ENCODE results near the gene SLC16A4. TPM values are rescaled to one million over a fixed set of nuclear protein-coding genes. Genes with fewer than 3 reads are reported as not detected.

SLC16A4 gene
- total RNA-seq, 1 donor from 2014 or later: 25.4 TPM

GRCh38 chr1:110433213-110433612, 42.4 kb upstream of the SLC16A4 start:
- H3K27me3 ChIP-seq (ENCODE audit: control insufficient read depth, insufficient read depth, low read length): peaks cover 14% of the 10 kb centered on the region
- DNase-seq (ENCODE audit: low read depth): no peak
- H3K36me3 ChIP-seq (ENCODE audit: control insufficient read depth, insufficient read depth, low read length): no peaks in the 10 kb centered on the region
- no peak overlapping the region for H3K4me3 ChIP-seq (ENCODE audit: low read depth, low read length)
- no peak for TF ChIP-seq CTCF (IDR thresholded peaks at IDR 0.05; ENCODE audit: insufficient read depth, low read length, poor library complexity, severe bottlenecking)

- no peak for TF ChIP-seq CTCF (IDR thresholded peaks at IDR 0.05; ENCODE audit: insufficient read depth, low read length, poor library complexity, severe bottlenecking)
- Histone ChIP-seq H3K27me3 (ENCODE audit: control insufficient read depth, insufficient read depth, low read length) (peaks cover 15% of the 10 kb centered on the region), H3K4me3 (ENCODE audit: low read depth, low read length) (no peak overlapping the region), H3K36me3 (ENCODE audit: control insufficient read depth, insufficient read depth, low read length) (no peaks in the 10 kb centered on the region)
- no peak for DNase-seq (ENCODE audit: low read depth)
These were observed 40.1 kb upstream of the SLC16A4 start for GRCh38 chr1:110430901-110431300.

GRCh38 chr1:110430366-110430765, 39.5 kb upstream of the SLC16A4 start:
- TF ChIP-seq CTCF (IDR thresholded peaks at IDR 0.05; ENCODE audit: insufficient read depth, low read length, poor library complexity, severe bottlenecking): no peak
- H3K36me3 ChIP-seq (ENCODE audit: control insufficient read depth, insufficient read depth, low read length): no peaks in the 10 kb centered on the region
- no peak overlapping the region for H3K4me3 ChIP-seq (ENCODE audit: low read depth, low read length)
- peaks cover 19% of the 10 kb centered on the region for H3K27me3 ChIP-seq (ENCODE audit: control insufficient read depth, insufficient read depth, low read length)
- no peak for DNase-seq (ENCODE audit: low read depth)

- Histone ChIP-seq H3K27me3 (ENCODE audit: control insufficient read depth, insufficient read depth, low read length) (peaks cover 14% of the 10 kb centered on the region), H3K4me3 (ENCODE audit: low read depth, low read length) (no peak overlapping the region), H3K36me3 (ENCODE audit: control insufficient read depth, insufficient read depth, low read length) (no peaks in the 10 kb centered on the region)
- no peak for DNase-seq (ENCODE audit: low read depth)
- no peak for TF ChIP-seq CTCF (IDR thresholded peaks at IDR 0.05; ENCODE audit: insufficient read depth, low read length, poor library complexity, severe bottlenecking)
These were observed 38.1 kb upstream of the SLC16A4 start for GRCh38 chr1:110428946-110429345.

GRCh38 chr1:110426854-110427253, 36.0 kb upstream of the SLC16A4 start:
- no peak for DNase-seq (ENCODE audit: low read depth)
- Histone ChIP-seq H3K36me3 (ENCODE audit: control insufficient read depth, insufficient read depth, low read length) (no peaks in the 10 kb centered on the region), H3K4me3 (ENCODE audit: low read depth, low read length) (no peak overlapping the region), H3K27me3 (ENCODE audit: control insufficient read depth, insufficient read depth, low read length) (peaks cover 14% of the 10 kb centered on the region)
- no peak for TF ChIP-seq CTCF (IDR thresholded peaks at IDR 0.05; ENCODE audit: insufficient read depth, low read length, poor library complexity, severe bottlenecking)

GRCh38 chr1:110425612-110426152, 34.9 kb upstream of the SLC16A4 start:
- Histone ChIP-seq H3K27me3 (ENCODE audit: control insufficient read depth, insufficient read depth, low read length) (peaks cover 6% of the 10 kb centered on the region), H3K36me3 (ENCODE audit: control insufficient read depth, insufficient read depth, low read length) (no peaks in the 10 kb centered on the region), H3K4me3 (ENCODE audit: low read depth, low read length) (no peak overlapping the region)
- no peak for DNase-seq (ENCODE audit: low read depth)
- no peak for TF ChIP-seq CTCF (IDR thresholded peaks at IDR 0.05; ENCODE audit: insufficient read depth, low read length, poor library complexity, severe bottlenecking)

Measured in kidney epithelial cell (primary cell).